GM13977 (cell line): Measurements from ENCODE around the gene CFAP43.

Experiments
- DNase-seq: peaks from one replicate; pipeline ENCODE4 v3.0.0; 2012; ENCODE audit warnings: low spot score
- in situ Hi-C: fragments of 300-500 bp; cut with MboI; formaldehyde crosslinking; loops from one replicate; pipeline ENCODE4 v1.12.0; 2022; ENCODE audit warnings: low sequenced_read_pairs, low pct_unique_long_range_greater_than_20kb, mixed read lengths, inconsistent platforms; ENCODE audit not compliant: unreplicated experiment
- TF ChIP-seq, protein P1 (sequence below): IDR thresholded peaks from 2 replicates; pipeline ENCODE4 v1.5.1; 2012; ENCODE audit warnings: mild to moderate bottlenecking, control low read depth; ENCODE audit not compliant: insufficient read depth; ENCODE audit errors: extremely low read depth, missing control alignments

CFAP43 gene

DNA sequence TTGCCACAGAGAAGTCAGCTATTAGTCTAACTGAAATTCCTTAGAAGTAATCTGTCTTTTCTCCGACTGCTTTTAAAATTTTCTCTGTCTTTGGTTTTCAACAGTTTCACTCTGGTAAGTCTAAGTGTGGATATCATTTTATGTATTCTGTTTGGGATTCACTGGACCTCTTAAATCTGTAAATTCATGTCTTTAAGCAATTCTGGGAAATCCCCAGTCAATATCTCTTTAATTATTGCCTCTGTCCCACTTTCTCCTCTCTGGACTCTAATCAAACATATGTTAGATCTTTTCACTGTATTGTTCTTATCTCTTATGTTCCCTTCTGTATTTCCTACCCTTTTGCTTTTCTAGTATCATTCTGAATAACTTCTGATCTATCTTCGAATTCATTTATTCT lies 29.9 kb downstream of the CFAP43 start:
- in situ Hi-C loops = loop anchor here (10.0 kb wide), 2 partner anchors 317 to 467 kb away; no protein-coding TSS in a partner anchor
- TF ChIP-seq, protein P1, sequence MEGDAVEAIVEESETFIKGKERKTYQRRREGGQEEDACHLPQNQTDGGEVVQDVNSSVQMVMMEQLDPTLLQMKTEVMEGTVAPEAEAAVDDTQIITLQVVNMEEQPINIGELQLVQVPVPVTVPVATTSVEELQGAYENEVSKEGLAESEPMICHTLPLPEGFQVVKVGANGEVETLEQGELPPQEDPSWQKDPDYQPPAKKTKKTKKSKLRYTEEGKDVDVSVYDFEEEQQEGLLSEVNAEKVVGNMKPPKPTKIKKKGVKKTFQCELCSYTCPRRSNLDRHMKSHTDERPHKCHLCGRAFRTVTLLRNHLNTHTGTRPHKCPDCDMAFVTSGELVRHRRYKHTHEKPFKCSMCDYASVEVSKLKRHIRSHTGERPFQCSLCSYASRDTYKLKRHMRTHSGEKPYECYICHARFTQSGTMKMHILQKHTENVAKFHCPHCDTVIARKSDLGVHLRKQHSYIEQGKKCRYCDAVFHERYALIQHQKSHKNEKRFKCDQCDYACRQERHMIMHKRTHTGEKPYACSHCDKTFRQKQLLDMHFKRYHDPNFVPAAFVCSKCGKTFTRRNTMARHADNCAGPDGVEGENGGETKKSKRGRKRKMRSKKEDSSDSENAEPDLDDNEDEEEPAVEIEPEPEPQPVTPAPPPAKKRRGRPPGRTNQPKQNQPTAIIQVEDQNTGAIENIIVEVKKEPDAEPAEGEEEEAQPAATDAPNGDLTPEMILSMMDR = no peak
- no peak for DNase-seq

DNA sequence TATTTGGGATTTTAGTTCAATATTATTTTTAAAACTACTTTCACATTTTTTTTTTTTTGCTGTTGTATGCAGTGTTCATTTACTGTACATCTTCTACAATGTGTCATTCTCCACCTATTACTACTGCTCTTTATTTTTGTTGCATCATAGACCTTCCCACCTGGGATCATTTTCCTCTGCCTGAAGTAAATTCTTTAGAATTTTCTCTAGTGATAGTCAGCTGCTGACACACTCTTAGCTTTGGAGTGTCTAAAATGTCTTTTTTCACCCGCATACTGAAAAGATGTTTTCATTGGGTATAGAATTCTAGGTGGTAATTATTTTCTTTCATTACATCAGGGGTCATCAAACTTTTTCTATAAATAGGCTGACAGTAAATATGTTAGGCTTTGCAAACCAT lies 30.5 kb downstream of the CFAP43 start:
- TF ChIP-seq, protein P1 = no peak
- in situ Hi-C loops = loop anchor here (10.0 kb wide), 2 partner anchors 317 to 467 kb away; no protein-coding TSS in a partner anchor
- DNase-seq = no peak

DNA sequence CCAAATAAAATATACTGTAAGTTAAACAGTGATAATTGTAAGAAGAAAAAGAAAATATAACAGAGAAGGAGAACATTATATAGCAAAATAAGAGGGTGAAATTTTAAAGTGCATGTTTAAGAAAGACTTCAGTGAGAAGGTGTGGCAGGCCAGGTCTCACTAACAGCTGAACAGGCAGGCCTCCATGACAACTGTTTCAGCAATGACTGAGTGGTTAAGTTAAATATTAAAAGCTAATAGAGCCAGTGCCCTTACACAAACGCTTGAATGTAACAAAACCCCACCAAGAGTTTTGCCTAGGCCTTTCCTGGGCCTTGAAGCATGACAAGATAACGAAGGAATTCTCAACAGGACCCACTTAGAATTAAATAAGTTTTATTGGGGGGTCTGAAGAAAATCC lies 32.6 kb downstream of the CFAP43 start:
- in situ Hi-C loops = no loop called here
- TF ChIP-seq, protein P1 = no peak
- no peak for DNase-seq

DNA sequence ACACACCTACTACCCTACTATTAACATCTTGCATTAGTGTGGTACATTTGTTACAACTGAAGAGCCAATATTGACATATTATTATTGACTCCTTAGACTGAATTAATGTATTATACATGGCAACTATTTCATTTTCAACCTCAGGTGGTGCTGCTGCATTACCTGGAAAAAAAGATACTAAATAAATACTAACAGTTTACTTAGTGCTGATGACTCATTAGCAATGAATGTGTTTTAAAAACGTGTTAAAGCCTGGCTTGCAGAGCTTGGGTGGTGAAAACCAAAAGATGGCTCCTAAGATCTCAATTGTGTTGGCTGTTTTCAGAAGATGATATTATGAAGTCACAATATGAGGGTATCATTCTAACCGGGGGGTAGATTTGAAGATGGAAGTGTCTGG lies 34.8 kb downstream of the CFAP43 start:
- in situ Hi-C loops = no loop called here
- TF ChIP-seq, protein P1 = no peak
- no peak for DNase-seq

DNA sequence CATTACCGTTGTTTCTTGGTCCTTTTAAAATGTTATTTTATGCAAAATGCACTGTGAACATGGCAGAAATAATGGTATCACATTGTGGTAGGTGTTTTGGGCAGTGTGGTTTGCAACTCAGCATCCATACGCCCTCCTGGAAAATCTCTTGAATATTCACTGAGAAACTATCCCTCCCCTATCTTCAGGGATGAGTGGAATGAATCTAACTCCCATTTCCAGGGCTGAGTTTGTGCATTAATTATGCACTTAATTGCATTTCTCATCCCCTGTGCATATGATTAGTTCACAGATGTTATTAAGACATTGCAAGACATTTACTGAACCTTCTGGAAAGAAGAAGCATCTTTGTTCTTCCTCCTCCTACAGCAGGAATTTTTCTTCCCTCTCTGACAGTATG lies 36.5 kb downstream of the CFAP43 start:
- DNase-seq = no peak
- TF ChIP-seq, protein P1 = no peak
- in situ Hi-C loops = no loop called here

DNA sequence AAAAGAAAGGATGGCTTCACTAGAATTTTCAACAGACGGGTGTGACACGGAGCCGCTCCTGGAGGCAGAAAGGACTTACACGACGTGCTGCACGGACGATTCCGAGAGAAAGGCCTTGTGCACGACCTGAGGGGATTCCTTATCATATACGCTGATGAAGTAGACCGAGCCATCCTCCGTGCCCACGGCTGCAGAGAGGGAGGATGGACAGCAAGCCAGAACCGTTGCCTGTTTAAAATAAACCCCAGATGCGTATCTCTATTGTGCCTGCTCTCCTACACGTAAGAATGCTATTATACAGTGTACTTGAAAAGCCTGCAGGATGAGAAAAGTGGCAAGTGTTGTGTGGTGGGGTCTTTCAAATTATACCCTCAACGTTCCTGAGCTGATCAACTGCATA lies 38.4 kb downstream of the CFAP43 start:
- in situ Hi-C loops = no loop called here
- TF ChIP-seq, protein P1 = no peak
- DNase-seq = no peak

DNA sequence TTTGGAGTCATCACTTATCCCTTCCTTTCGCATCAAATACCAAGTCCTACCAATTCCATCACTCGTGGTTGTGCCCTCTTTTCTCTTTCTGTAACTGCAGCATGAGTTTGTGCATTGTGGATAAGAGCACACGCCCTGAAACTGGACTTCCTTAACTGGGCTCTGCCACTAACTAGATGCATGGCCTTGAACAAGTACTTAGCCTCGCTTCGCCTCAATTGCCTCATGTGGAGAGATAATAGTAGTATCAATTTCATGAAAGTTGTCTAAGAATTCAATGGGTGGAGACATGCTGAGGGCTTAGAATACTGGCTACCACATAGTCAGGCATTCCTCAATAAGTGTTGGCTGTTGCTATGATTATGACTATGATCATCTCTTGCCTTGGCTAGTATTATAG lies 41.5 kb downstream of the CFAP43 start:
- in situ Hi-C loops = no loop called here
- TF ChIP-seq, protein P1 = no peak
- DNase-seq = no peak
